ENCODE results near the gene SCN7A.

SCN7A gene

DNA sequence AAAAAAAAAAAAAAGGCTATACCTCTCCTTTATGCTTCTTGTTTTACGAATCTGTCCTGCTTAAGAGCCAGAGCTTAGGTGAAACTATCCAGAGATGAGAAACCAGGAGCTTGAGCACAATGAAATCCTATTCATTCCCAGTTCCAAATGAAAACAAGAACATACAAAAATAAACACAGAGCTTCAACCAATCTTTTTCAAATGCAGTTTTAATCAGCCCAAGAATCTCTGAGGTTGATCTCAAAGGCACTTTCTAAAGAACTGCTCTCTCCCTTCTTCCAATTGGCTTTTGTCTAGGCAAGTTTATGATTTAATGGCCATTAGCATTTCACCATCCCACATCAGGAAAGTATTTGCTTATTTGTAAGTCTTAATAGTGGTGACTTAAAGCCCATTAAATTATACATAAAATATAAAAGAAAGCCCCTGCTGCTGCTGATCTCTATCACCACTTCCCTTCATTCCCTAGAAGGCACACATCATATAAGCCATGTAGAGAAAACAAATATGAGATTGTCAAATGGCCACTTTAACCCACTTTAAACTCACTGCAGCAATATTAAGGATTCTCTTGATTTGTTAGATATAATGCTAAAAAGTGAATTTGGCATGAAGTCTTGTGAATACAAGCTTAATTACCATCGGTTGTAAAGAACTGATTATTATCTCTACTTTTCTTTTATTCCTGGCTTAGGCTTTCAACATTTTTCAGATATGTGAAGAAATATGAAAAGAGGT, 89.0 kb downstream of the SCN7A start:
- no peak for DNase-seq (ENCODE audit: low spot score)

DNA sequence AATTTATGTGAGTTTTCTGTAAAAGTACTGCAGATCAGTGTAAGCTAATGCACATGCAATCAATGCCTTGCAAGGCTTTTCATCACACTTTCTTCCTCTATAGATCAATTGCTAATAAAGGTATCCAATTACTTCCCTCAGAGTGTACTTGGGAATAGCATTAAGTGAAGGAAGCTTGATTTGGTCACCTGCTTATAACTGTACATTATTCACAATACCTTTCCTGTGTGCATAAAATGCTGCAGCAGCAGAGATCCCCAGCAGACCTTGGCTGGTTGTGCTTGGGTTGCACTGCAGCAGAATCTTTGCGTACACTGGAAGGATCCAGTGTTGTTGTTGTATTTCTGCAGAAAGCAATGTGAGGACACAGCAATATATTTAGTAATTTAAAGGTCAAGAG, 99.8 kb downstream of the SCN7A start:
- no peak for DNase-seq (ENCODE audit: low spot score)

DNA sequence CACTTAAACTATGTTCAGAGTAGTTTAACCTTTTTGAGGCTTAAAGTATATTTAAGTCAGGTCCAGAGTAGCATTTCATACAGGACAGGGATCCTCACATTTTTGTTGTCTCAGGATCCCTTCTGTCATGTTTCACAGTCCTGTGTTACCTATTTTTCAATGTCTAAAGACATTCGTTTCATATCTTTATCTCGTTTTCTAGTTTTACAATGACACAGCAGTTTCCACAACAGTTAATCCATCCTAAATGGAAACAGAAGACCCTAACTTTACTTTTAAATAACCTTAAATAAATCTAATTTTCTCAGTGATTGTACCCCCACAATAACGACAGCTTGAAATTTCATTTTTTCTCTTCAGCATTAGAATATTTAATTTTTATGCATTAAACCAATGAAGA, 101.0 kb downstream of the SCN7A start:
- no peak for DNase-seq (ENCODE audit: low spot score)

DNA sequence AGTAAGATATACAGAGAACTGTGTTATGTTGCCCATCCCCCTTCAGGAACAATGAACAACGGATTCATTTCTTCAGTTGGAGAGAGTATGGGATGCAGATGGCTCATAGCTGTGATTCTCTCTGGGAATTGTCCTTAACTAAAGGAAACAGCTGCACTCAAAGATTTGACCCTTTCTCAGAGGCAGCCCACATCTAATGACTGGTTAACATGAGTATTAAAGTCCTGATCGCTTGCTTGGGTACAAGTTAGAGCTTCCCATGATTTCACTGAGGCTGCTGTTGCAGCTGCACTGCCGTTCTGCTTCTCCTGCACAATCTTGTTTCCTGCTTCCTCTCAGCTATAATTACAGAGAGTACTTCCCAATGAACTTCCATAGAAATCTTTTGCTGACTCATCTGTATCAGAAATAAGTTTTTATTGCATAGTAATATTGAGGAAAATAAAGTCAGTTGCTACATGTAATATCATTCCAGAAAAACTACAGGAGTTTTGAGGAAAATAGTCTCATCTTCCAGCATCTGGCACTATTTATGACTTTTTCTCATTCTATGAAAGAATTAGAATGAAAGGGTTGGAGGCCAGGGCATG, 105.5 kb downstream of the SCN7A start:
- DNase-seq (ENCODE audit: low spot score): no peak

DNA sequence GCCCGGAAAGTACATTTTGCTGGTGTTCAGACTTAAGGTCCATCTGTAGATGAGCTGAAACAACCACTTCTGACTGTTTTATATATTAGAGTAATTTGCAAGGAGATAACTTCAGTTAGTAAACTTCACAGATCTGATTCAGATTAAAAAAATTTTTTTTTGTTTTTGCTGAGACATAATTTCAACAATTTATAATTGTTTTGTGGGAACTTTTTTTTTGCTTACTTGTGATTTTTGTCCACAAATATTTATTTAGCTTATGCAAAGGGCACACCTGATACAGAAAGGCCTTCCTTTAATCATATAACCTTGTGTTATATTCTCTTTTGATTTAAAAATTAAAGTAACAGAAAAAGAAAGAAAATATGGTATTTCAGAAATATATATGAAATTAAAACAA, 108.7 kb downstream of the SCN7A start:
- no peak for DNase-seq (ENCODE audit: low spot score)

DNA sequence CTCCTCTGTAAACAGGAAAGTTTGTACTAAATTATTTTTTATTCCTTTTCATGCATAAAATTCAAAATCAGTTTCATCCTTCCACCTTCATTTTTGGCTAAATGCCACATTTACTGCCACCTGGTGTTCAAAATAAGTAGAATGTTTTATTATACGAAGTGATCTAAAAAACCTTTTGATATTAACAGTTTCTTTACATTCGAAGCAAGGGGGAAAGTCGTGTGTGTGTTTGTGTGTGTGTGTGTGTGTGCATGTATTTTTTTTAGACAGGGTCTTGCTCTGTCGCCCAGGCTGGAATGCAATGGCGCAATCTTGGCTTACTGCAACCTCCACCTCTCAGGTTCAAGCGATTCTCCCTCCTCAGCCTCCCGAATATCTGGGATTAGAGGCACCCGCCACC, 109.3 kb downstream of the SCN7A start:
- no peak for DNase-seq (ENCODE audit: low spot score)

DNA sequence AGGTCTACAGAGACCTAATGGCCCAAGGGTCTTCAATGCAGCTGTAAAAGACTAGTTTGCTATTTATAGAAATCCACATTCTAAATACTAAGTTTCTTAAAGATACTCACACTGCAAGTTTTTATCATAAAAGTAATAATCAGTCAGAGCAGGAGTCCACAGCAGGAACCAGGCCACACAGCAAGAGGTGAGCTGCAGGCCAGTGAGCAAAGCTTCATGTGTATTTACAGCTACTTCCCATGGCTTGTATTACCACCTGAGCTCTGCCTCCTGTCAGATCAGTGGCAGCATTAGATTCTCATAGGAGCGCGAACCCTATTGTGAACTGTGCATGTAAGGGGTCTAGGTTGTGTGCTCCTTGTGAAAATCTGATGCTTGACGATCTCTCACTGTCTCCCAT, 111.6 kb downstream of the SCN7A start:
- DNase-seq (ENCODE audit: low spot score): no peak

DNA sequence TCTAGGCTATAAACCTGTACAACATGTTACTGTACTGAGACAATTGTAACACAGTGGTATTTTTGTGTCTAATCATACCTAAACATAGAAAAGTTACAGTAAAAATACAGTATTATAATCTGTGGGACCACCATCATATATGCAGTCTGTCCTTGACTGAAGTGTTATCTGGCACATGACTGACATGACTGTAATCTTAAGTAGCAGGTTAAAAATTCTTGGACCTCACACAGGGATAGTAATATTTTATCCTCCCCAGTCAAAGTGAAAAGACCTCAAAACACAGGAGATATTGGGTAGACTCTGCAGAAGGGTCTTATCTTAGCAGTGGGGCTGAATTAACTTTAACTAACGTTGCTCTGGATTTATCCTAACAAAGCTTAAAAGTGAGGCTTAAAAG, 113.4 kb downstream of the SCN7A start:
- no peak for DNase-seq (ENCODE audit: low spot score)

DNA sequence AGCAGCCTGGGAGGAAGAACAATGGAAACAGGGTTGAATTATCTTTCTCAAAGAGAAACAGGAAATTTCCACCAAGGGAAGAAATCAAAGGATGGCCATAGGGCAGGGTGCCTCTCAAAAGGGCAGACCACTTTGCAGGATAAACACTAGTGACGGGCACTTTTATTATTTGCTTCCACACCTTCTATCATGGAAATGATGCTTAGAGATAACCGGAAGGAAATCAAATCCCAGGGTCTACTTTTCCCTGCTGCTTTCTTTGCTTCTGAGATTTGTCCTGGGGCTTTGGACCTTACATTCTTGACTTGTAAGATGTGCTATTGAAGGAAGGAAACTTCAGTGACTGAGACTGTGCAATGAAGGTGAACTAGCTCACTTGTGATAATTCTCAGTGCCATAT, 117.2 kb downstream of the SCN7A start:
- DNase-seq (ENCODE audit: low spot score): no peak

DNA sequence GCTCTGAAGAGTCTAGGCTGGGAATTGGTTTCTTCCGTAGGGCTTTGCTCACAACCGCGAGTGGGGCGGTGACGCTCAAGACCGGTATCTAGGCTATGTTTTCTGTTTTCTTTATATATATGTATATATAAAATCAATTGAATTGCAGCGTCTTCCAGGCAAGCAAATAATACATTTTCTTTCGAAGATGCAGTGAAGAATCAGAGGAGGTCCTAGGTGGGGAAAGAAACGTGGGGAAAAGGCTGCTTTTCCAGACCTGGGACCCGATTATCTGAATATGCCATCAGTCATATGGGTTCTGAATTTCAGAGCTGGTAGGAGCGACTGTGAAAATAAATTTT, 117.6 kb downstream of the SCN7A start:
- DNase-seq (ENCODE audit: low spot score): no peak

DNA sequence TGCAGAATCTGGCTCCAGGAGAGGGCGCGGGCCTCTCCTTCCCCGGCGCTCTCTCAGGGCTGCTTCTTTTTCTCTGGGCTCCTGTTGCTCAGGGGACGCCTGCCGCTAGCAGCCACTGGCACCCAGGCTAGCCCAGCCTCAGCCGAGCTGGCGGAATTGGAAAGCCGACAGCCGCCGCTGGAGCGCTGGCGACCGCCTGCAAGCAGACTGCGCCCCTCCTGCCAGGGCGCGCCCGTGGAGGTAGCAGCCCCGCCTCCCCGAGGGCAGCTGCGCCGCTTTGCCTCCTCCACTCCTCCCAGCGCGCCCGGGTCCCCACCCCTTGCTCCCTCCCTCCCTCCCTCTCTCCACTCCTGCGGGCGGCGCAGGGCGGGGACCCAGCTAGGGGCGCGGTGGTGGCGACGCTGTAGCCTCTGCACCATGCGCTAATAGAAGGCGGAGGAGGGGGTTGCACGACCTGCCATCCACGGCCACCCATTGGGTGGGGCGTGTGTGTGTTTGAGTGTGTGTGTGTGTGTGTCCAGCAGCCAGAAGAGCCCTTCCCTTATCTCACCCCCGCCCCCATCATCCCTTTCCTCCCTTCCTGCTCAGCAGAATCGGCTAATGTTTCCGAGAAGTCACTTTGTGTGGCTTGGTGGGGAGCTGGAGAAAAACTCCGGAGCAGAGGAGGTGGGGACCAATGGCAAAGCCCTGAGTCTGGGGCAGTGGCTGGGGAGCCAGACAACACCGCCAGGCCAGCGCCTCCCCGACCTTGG, 118.1 kb downstream of the SCN7A start, which contains the start of gene SCN9A:
SCN9A (minus strand) TSS at position 209 of the 752 bp plus-strand sequence. CDS start 64,188 bp downstream, outside the sequence.
- peak; percentile 86 for DNase-seq (ENCODE audit: low spot score)

DNA sequence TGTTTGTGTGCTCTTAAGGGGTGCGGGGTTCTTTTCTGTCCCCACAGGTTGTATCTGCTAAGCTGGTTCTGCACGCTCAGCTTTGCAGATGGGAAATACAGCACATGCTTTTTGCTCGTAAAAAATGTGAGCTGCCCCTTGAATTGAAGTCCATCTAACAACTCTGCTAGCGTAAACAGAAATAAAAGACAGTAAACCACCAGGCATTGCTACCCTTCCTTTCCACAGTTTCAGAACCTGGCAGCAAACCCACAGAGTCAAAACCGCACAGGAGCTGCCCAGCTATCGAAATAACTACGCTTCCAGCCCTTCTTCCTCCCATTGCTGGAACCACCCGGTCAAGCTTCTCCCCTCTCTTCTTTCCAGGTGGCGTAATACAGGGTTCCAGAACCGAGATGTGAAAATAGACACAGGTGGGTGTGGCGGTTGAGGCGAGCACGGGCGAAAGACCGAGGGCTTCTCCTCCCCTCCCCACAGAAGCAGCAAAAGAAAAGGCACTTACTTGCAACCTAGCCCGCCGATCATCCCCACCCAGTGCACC, 118.8 kb downstream of the SCN7A start:
- DNase-seq (ENCODE audit: low spot score): no peak

DNA sequence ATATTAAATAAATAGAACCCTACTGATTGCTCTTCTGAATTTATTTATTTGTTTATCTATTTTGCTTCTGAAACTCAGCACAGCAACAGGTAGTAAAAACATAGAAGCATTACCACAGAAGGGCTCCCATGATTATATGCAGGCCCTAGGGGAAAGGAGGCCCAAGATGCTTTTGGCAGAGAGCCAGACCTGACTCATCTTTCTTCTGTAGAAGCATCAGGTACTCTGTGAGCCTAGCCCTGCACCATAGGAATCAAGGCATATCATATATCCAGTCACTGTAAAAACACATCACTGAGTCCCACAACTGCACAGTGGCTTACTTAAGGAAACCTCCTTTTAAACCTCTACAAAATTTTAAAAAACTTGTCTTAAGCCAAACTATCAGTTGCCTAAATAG, 120.1 kb downstream of the SCN7A start:
- DNase-seq (ENCODE audit: low spot score): no peak

DNA sequence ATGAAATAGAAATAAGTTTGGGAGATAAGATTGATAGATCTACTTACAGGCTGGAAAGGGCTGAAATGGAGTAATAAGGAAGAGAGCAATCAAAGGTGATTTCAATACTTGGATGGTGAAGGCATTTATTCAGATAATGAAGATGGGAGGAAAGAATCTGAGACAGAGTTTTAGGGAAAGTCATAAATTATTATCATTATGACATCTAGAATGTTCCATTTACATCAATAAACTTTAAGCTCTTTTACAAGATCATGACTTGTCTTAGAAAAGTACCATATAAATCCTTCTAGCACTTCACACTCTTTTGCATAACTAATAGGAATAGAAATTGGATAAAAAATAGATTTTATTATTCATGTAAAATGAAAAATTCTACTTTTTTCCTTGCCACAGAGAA, 120.5 kb downstream of the SCN7A start:
- no peak for DNase-seq (ENCODE audit: low spot score)

DNA sequence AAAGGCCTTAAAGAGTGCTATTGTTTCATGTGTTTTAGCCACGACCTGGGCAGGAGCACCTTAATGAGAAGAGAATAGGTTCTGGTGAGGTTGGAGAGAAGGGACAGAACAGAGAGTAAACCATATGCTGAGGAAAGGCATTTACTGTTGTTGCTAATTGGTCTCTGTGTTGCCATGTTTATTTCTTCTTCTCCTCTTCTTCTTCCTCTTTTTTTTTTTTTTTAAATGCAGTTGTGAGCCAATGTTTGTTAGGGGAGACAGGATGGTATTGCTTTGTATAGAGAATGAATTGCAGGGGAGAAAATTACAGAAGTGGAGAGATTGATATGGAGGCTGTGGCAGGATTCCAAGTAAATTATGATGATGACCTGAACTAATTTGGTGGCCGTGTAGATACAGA, 120.9 kb downstream of the SCN7A start:
- DNase-seq (ENCODE audit: low spot score): no peak

DNA sequence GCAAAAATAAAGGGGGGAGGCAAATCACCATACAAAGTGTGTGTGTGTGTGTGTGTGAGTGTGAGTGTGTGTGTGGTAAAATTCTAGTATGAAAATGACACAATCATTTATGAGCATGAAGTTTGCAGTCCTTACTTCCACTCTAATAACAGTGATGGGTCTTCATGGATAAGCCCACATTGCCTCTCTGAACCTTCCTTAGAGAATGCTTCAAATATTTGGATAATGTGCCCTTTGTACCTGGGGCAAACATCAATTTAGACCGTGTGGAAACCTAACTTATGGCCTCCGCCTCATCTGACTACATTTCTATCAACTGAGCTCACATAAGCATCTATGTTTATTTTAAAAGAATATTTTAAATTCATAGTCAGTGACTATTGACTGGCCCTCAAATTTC, 122.0 kb downstream of the SCN7A start:
- no peak for DNase-seq (ENCODE audit: low spot score)

DNA sequence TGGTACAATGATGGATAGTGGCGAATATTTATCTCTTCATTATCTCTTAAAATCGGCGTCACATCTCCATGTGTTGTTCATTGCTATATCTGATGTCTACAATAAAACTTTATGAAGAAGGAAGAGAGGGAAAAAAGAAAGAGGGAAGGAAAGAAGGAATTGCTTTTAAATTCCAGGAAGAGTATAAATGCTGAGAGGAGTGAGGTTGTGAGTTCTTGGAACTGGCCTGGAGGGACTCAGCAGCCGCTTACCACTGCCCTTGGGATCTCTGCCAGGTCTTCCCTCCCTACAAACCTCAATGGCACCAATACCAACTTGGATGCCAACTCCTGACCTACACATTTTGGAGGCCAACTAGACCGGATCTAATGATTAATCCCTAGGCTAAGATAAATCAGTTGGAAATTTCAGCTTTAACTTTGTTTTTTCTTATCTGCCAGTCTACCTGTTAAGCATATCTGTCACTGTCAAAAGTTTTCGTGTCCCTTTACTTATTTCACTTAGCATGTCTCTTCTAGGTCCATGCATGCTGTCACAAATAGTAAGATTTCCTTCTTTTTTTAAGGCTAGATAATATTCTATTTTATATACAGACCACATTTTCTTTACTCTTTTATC, 128.1 kb downstream of the SCN7A start:
- no peak for DNase-seq (ENCODE audit: low spot score)

DNA sequence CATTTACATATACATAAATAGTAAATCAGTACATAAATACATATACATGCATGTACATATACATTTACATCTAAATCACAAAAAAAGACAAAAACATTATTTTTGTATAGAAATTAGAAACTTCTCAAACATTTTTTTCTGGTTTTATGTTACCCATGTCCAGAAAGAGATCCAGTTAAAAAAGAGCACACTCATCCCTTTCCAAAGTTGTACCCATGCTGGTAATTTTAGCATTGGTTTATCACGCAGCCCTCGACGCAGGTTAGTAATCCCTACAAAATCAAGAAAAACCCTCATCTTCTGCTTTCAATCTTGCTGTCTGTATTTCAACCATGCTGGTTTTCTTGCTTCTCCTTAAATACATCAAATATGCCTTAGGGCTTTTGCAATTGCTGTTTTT, 128.8 kb downstream of the SCN7A start:
- DNase-seq (ENCODE audit: low spot score): no peak

DNA sequence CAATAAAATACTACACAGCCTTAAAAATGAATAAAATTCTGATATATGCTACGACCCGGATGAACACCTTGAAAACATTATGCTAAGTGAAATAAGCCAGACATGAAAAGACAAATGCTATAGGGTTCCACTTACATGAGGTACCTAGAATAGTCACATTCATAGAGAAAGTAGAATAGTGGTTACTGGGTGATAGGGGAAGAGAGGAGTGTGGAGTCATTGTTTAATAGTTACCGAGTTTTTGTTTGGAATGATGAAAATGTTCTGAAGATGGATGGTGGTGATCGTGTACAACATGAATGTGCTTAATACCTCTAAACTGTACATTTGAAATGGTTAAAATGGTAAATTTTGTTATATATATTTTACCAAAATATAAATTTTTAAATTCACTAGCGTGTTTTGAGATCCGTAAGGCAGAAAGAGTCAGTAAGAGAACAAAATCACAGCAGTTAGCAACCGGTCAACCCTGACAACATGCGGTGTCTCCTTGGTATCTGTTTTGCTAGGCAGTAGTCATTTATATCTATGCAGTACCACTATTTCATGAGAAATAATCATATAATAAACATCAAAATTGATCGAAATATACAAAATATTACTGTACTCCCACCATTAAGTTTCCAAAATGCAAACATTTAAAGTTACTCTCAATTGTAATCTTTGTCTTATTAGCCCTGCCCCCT, 129.4 kb downstream of the SCN7A start:
- no peak for DNase-seq (ENCODE audit: low spot score)

DNA sequence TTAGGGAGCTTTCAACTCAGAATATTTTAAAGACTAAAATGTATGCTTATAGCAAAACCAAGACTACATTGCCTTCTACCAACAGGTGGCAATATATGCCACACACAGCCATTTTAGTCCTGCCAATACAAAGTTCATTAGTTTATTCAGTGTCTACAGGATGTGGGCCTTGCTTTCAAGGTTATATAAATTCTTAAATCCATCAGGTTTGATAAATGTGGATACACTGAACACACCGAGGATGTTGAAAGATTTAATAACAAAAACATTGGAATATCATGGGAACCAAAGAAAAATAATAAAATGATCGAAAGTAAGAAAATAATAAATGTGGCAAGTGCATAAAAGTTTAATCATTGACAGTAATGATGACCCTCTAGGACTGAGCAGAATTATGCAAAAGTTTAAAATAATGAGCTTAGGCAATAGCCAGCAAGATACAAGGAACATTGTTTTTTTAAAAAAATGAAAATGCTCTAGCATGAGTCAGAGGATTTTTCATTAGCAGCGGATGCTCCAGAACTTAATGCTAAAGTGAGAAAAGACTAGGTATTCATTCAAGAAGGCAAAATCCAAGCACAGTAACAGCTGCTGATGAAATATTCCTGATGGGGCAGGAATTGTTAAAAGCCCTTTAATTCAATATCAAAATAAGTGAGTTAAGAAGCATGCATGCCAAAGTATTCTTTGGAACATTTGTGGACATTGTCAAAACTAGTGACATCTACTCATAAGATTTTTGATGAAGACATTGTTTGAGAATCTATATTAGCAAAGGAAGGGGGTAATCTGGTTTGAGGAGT, 132.5 kb downstream of the SCN7A start:
- DNase-seq (ENCODE audit: low spot score): no peak

DNA sequence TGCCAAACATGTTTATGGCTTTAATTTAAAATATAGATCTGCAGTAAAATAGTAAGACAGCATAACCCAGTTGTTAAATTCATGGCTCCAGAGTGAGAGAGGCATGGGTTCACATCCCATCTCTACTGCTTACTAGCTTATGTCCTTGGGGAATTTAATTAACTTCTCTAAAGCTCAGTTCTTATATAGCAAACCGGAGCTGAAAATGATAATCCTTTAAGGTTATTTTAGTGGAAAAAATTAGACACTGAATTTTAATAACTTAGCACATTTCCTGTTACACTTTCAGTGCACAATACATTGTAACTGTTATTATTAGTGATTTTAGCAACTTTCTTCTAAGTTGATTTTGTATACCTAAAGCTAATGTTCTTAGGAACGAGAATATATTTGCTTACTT, 133.1 kb downstream of the SCN7A start:
- DNase-seq (ENCODE audit: low spot score): no peak

All from iPS-NIHi11 (cell line).